ENCODE measurements around the gene ATRN.

ATRN gene

DNA sequence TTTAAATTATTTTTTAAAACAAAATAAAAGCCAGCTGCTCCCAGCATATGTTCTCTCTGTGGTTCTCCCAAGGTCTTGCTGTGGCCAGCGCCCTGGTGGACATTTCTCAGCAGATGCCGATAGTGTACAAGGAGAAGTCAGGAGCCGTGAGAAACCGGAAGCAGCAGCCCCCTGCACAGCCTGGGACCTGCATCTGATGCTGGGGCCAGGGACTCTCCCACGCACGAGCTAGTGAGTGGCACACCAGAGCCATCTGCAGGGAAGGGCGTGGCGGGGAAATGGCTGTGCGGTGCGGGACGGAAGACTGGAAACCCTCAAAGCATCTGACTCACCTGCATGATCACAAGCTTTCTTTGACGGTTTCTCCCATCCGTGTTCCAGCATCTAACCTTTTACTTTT, 175.8 kb downstream of the ATRN start:
- no peak overlapping the region for H3K4me3 ChIP-seq (replicated peaks; ENCODE audit: low read depth, low read length)
- DNase-seq (ENCODE audit: extremely low read depth, low read depth): no peak
- TF ChIP-seq, protein P1, sequence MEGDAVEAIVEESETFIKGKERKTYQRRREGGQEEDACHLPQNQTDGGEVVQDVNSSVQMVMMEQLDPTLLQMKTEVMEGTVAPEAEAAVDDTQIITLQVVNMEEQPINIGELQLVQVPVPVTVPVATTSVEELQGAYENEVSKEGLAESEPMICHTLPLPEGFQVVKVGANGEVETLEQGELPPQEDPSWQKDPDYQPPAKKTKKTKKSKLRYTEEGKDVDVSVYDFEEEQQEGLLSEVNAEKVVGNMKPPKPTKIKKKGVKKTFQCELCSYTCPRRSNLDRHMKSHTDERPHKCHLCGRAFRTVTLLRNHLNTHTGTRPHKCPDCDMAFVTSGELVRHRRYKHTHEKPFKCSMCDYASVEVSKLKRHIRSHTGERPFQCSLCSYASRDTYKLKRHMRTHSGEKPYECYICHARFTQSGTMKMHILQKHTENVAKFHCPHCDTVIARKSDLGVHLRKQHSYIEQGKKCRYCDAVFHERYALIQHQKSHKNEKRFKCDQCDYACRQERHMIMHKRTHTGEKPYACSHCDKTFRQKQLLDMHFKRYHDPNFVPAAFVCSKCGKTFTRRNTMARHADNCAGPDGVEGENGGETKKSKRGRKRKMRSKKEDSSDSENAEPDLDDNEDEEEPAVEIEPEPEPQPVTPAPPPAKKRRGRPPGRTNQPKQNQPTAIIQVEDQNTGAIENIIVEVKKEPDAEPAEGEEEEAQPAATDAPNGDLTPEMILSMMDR (IDR thresholded peaks at IDR 0.05; ENCODE audit: low read depth, low read length, missing control alignments): no peak

DNA sequence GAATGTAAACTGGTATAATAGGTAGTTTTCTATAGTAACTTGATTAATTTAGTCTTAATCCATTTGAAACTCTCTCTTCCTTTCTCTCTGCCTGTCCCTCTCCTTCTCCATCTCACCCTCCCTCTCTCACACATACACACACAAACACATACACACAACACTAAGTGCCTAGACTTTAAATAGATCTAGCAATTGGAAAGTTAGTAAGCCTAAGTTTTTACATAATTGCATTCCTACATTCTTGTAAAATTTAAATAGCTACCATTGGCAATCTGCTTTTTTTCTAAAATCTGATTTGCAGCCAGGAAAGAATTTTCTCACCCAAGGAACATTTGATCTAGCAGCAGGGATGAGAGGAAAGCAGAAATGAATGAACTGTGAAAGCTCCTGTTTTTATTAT, 176.7 kb downstream of the ATRN start:
- DNase-seq (ENCODE audit: extremely low read depth, low read depth): no peak
- H3K4me3 ChIP-seq (replicated peaks; ENCODE audit: low read depth, low read length): no peak overlapping the region
- TF ChIP-seq, protein P1 (IDR thresholded peaks at IDR 0.05; ENCODE audit: low read depth, low read length, missing control alignments): no peak

DNA sequence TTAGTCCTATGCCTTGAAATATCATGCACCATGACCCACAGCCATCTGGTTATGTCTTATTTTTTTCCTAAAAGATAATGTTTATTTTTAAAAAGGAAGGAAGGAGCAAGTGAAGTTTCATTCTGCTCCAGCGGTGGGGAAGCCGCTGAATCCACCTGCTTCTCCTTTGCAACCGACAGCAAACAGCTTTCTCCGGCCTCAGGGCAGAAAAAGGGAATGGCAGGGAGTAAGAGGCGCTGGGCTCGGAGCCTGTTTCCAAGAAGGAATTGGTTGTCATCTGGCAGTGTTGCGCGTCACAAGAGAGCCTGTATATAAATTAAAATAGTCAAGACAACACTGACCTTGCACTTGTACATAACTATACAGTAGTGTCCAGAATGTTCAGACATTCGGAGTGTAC, 178.1 kb downstream of the ATRN start:
- TF ChIP-seq, protein P1 (IDR thresholded peaks at IDR 0.05; ENCODE audit: low read depth, low read length, missing control alignments): no peak
- no peak for DNase-seq (ENCODE audit: extremely low read depth, low read depth)

DNA sequence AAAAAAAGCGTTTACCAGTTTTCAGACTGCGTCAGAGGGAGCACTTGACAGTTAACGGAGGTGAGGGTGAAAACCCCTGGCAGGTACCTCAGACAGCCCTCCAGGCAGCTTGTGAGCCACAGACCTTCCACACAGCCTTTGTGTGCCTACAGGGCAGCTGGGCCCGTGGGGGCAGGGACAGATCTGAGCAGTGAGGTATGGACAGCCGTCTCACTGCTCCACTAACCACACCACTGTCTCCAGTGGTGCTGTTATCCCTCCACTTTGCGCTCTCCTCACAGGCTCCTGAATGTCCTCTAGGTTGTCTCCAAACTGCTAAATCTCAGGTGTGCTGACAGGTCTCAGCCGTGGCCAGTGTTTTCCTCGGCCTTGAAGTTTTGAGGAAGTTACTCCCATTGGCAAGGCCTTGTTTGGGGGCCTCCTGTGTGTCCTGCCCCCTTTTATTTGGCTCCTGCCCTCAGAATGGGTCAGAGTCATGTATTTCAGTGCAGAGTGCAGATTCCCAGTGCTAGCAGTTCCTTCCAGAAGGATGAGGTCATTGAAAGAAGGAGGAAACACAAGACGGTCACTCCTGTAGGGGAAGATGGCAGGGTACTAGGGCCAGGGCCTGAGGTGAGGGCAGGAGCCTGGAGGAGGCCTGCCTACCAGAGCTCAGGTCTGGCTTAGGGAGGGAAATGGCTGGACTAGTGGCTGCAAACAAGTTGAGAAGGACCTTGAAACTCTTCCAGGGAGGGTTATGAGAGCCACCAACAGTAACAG, 180.6 kb downstream of the ATRN start:
- no peak overlapping the region for H3K4me3 ChIP-seq (replicated peaks; ENCODE audit: low read depth, low read length)
- DNase-seq (ENCODE audit: extremely low read depth, low read depth): no peak
- TF ChIP-seq, protein P1 (IDR thresholded peaks at IDR 0.05; ENCODE audit: low read depth, low read length, missing control alignments): no peak

More for the DNA sequence above, 178.1 kb downstream of the ATRN start:
- no peak overlapping the region for H3K4me3 ChIP-seq (replicated peaks; ENCODE audit: low read depth, low read length)

DNA sequence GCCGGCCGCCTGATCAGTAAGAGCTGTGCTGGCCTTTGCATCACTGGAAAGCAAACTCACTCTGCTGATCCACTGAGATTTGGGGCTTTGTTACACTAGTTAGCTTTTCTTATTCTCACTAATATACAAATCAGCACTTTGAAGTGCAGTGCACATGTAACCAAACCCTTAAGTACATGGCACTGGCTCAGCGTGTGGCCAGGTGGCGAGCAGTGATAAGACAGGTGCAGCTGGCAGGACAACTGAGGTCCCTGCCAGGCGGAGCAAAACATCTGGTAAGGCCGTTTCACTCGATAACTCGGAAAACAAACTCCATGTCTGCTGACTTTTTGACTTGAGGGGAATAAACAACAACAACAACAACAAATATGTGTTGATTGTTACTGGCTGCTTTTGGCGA, 181.4 kb downstream of the ATRN start:
- no peak for DNase-seq (ENCODE audit: extremely low read depth, low read depth)
- H3K4me3 ChIP-seq (replicated peaks; ENCODE audit: low read depth, low read length): no peak overlapping the region
- TF ChIP-seq, protein P1 (IDR thresholded peaks at IDR 0.05; ENCODE audit: low read depth, low read length, missing control alignments): no peak

DNA sequence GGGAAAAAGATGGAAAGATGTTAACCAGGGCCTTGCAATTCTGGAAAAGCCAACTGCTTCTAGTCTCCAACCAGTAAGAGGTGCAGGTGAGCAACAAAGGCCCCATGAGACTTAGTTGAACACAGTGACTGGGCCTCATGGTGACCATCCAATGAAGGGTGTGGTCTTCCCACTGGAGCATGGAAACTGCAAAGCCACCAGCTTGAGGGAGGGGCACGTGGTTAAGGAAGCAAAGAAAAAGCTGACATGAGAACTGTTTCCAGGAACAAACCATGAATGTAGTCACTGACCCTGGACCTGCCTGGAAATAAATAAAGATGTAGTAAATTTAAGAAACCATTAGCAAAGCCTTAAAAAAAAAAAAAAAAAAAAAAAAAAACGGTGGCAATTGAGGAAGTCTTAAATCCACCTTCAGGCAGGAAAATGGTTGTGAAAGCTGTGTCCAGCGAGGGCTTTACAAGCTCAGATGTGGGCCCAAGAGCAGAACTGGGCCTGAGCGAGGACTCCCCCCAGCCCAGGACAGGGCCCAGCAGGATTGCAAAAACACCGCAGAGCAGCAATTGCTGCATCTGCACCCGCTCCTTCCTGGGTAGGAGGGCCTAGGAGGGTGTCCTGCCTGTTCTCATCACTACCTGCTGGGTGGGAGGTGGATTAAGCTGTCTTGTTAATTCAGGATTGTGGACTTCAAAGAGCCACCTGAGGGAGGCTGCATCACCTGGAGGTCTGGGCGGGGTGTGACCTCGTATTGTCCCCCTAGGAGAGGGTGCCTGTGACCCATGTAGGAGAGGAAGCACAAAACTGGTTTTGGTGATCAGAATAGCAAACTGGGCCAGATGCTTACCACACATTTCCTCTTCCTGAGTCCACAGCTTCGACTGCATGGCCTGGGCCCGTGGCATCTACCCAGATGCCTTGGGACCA, 182.1 kb downstream of the ATRN start:
- no peak for DNase-seq (ENCODE audit: extremely low read depth, low read depth)
- H3K4me3 ChIP-seq (replicated peaks; ENCODE audit: low read depth, low read length): no peak overlapping the region
- TF ChIP-seq, protein P1 (IDR thresholded peaks at IDR 0.05; ENCODE audit: low read depth, low read length, missing control alignments): no peak

Data from HFF-Myc (cell line).